Ovary (tissue), 9 donors: ENCODE data around the gene AGBL4. TPM values are rescaled to one million over a fixed set of nuclear protein-coding genes. Genes with fewer than 3 reads are reported as not detected.
"Not testable (repeated sequence)": the region's sequence is repeated elsewhere in the genome, so short reads cannot be mapped to it uniquely, and the experiment has no call there.

Experiments used
- DNase-seq, 5 donors: peaks; one replicate each; pipeline ENCODE4 v3.0.0-alpha.2; 2019 to 2020
- H3K27ac ChIP-seq, 2 donors: fragments of 200-600 bp; one replicate each; pipeline versions ENCODE4 v1.5.1 to v1.8.0; 2019 to 2022
- H3K27me3 ChIP-seq: fragments of 200-600 bp; one replicate; pipeline ENCODE4 v1.8.0; 2022
- H3K36me3 ChIP-seq: fragments of 200-600 bp; sonication (generic); one replicate; pipeline ENCODE4 v1.5.1; 2019
- H3K4me1 ChIP-seq: one replicate; pipeline ENCODE4 v1.8.1; 2013; ENCODE audit warnings: mild to moderate bottlenecking, moderate library complexity; ENCODE audit not compliant: insufficient read depth
- H3K4me3 ChIP-seq: fragments of 200-600 bp; sonication (generic); one replicate; pipeline ENCODE4 v1.5.1; 2017
- H3K9me3 ChIP-seq, 2 donors: fragments of 200-600 bp in 1 of 2; sonication (generic) in 1 of 2; one replicate each; pipeline versions ENCODE4 v1.5.1 to v1.8.1; 2013 to 2019; ENCODE audit warnings: mild to moderate bottlenecking in 1 of 2, moderate library complexity in 1 of 2
- EP300 ChIP-seq: sonication (generic); formaldehyde crosslinking; IDR thresholded peaks from one replicate; pipeline ENCODE4 v1.6.1; 2017; ENCODE audit warnings: antibody characterized with exemption
- POLR2A ChIP-seq: fragments of 450-650 bp; IDR thresholded peaks from one replicate; pipeline ENCODE4 v1.6.1; 2017; ENCODE audit warnings: antibody characterized with exemption, mild to moderate bottlenecking, moderate library complexity
- WGBS, 3 donors: extraction: QIAGEN DNeasy Blood & Tissue Kit in 1 of 3; methylation state at CpG; one replicate each; pipeline versions ENCODE4 v1.1.5 to v1.1.7; 2013 to 2017; 5-methylcytosine and 5-hydroxymethylcytosine counted together
- intact Hi-C, 4 donors: fragments of 100-400 bp; cut with DNase I; formaldehyde crosslinking; loops; one replicate each; pipeline versions ENCODE4 v1.11.0 to v1.15.1; 2022 to 2023
- polyA plus RNA-seq, 2 donors: library from polyadenylated mRNA; stranded (reverse); fragments of 200-250 nt in 1 of 2; fragments of 350-450 nt in 1 of 2; fragmentation: Illumina TruSeq in 1 of 2; extraction: RNeasy Lipid Tissue Mini Kit (QIAGEN cat#74804) in 1 of 2; gene quantifications; one replicate each; pipeline ENCODE4 v1.2.3, GENCODE V29; 2013 to 2014
- total RNA-seq, 7 donors: library from RNA; depleted of rRNA in 2 of 7; stranded (reverse); fragments of >200 nt in 2 of 7; fragmentation: NEBNext Ultra II Directional in 3 of 7; extraction: Animal tissue kit (Norgen Biotek cat#: 25700) in 3 of 7; gene quantifications; one replicate each; pipeline versions ENCODE4 v1.1.0 to v1.2.4, GENCODE V29; 2016 to 2023
- TF ChIP-seq, protein P1 (sequence below), 3 donors: fragments of 450-650 bp in 2 of 3; fragments of 200-600 bp in 1 of 3; IDR thresholded peaks; one replicate each; pipeline versions ENCODE4 v1.5.1 to v1.8.0; 2016 to 2022; ENCODE audit warnings: antibody characterized with exemption in 3 of 3, mild to moderate bottlenecking in 1 of 3
- donor health status: DM: no; HTN: no; CAD: no; lungs with moderate emphysema.
- donor health status: DM: no; HTN: no; CAD: no.
- donor health status: Bipolar disorder and iron deficiency.
- donor health status: DM: yes; HTN: yes; CAD: no.
- donor health status: DM: no; HTN: no; CAD: no.
- donor health status: DM: yes; HTN: yes; CAD: no.

AGBL4 gene
- total and polyA plus RNA-seq, 9 donors, result 0.15 to 6.2 (median 0.64) TPM

DNA sequence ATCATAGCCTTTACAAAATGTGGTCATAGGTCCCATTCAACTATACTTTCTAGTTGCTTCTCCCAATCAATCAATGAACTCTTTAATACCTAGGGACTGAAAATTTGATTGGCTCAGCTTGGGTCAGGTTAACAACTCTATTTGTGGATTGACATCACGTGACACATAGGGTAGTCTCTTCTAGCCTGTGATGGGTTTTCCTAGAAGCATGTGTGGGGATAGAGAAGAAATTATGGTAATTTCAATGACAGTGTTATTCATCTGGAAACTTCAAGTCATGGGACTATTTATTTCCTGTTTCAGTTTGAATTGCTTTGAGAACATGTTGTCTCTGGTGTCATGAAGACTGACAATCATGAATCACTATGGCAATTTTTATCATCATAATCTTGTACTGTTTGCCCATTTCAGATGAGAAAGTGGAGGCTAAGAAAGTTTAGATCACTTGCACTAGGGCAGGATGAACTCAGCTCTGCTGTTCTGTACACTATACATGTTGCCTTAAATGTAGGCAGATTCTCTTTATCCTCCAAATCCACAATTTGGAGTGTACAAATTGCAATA lies 717.2 kb downstream of the AGBL4 start:
- DNase-seq, result no peak
- WGBS, 3 donors, result 60 to 88% (median 67%) methylated on average over 1 of the region's 1 CpG
- Histone ChIP-seq H3K9me3 (no peaks in the 10 kb centered on the region), H3K4me3 (no peak overlapping the region), H3K4me1 (no peaks in the 10 kb centered on the region), H3K27ac (no peak overlapping the region), H3K36me3 (no peaks in the 10 kb centered on the region), H3K27me3 (no peaks in the 10 kb centered on the region)
- no peak for TF ChIP-seq EP300
- no peak for TF ChIP-seq POLR2A
- TF ChIP-seq, protein P1, sequence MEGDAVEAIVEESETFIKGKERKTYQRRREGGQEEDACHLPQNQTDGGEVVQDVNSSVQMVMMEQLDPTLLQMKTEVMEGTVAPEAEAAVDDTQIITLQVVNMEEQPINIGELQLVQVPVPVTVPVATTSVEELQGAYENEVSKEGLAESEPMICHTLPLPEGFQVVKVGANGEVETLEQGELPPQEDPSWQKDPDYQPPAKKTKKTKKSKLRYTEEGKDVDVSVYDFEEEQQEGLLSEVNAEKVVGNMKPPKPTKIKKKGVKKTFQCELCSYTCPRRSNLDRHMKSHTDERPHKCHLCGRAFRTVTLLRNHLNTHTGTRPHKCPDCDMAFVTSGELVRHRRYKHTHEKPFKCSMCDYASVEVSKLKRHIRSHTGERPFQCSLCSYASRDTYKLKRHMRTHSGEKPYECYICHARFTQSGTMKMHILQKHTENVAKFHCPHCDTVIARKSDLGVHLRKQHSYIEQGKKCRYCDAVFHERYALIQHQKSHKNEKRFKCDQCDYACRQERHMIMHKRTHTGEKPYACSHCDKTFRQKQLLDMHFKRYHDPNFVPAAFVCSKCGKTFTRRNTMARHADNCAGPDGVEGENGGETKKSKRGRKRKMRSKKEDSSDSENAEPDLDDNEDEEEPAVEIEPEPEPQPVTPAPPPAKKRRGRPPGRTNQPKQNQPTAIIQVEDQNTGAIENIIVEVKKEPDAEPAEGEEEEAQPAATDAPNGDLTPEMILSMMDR (IDR thresholded peaks at IDR 0.05), result no peak
- intact Hi-C loops, result no loop called here

DNA sequence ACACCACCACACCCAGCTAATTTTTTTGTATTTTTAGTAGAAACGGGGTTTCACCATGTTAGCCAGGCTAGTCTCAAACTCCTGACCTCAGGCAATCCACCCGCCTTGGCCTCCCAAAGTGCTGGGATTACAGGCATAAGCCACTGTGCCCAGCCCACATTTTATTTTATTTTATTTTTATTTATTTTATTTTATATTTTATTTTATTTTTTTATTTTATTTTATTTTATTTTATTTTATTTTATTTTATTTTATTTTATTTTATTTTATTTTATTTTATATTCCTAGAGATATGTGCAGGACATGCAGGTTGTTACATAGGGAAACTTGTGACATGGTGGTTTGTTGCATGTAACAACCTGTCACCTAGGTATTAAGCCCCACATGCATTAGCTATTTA lies 721.4 kb downstream of the AGBL4 start:
- H3K36me3 ChIP-seq, H3K27me3 ChIP-seq, DNase-seq, H3K4me3 ChIP-seq, H3K4me1 ChIP-seq, intact Hi-C loops, H3K27ac ChIP-seq, H3K9me3 ChIP-seq: not testable (repeated sequence)
- 73 to 85% (median 76%) methylated on average over 2 of the region's 2 CpGs for WGBS, 3 donors

DNA sequence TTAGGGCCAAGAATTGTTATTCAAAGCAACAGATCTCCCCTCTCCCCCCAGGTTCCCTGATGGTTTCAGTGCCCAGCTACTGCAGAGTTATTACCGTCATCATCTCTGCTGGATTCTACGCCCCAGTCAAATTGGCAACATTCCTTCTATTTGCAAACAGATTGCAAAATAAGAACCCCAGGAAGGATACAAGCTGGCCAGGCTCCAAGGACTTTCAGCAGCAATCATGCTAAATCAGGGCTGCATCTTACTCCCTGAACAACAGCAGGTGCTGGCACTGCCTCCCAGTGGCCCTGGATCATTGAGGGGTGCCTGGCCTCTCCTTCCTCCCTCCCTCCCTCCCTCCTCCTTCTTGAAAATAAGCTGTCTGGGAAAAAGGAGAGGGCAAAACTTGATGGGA lies 725.5 kb downstream of the AGBL4 start:
- no peaks in the 10 kb centered on the region for H3K27me3 ChIP-seq
- no peak overlapping the region for H3K27ac ChIP-seq
- DNase-seq, result peak in 1 of 5 donors; percentile 19
- 11 to 25% (median 24%) methylated on average over 2 of the region's 2 CpGs for WGBS, 3 donors
- H3K4me3 ChIP-seq, result no peak overlapping the region
- no peaks in the 10 kb centered on the region for H3K36me3 ChIP-seq
- TF ChIP-seq EP300 (no peak), POLR2A (no peak)
- TF ChIP-seq, protein P1 (IDR thresholded peaks at IDR 0.05), result no peak
- no peaks in the 10 kb centered on the region for H3K9me3 ChIP-seq
- no peaks in the 10 kb centered on the region for H3K4me1 ChIP-seq
- intact Hi-C loops, result no loop called here

- 26 to 36% (median 26%) methylated on average over 4 of the region's 4 CpGs for WGBS, 3 donors
- H3K36me3 ChIP-seq, result no peaks in the 10 kb centered on the region
Measured at GRCh38 chr1:49297783-49298182, 726.0 kb downstream of the AGBL4 start.

DNA sequence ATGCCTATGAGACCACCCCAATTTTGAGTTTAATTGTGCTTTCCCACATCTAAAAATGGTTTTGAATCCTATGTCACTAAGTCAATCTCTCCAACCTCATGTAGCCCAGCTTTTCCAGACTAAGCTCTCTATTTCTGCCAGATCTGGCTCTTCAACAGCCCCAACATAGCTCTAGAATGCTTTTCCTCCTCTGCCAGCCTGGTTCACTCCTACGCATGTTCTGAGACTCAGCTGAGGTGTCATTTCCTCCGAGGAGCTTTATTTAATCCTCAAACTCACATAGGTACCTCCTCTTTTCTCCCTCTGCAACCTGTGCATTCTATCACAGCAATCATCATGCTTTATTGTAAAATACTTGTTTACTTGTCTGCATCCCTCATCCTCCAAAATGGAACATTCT lies 729.2 kb downstream of the AGBL4 start:
- no peaks in the 10 kb centered on the region for H3K27me3 ChIP-seq
- 55 to 60% (median 58%) methylated on average over 2 of the region's 2 CpGs for WGBS, 3 donors
- no peaks in the 10 kb centered on the region for H3K4me1 ChIP-seq
- no peak overlapping the region for H3K27ac ChIP-seq
- DNase-seq, result no peak
- H3K36me3 ChIP-seq, result no peaks in the 10 kb centered on the region
- no peaks in the 10 kb centered on the region for H3K9me3 ChIP-seq
- TF ChIP-seq EP300 (no peak), POLR2A (no peak)
- TF ChIP-seq, protein P1 (IDR thresholded peaks at IDR 0.05), result no peak
- intact Hi-C loops, result no loop called here
- no peak overlapping the region for H3K4me3 ChIP-seq

More at GRCh38 chr1:49297783-49298182, 726.0 kb downstream of the AGBL4 start:
- H3K9me3 ChIP-seq, result no peaks in the 10 kb centered on the region
- no peaks in the 10 kb centered on the region for H3K4me1 ChIP-seq
- no peak overlapping the region for H3K27ac ChIP-seq
- intact Hi-C loops, result no loop called here
- no peak overlapping the region for H3K4me3 ChIP-seq
- no peak for TF ChIP-seq POLR2A
- TF ChIP-seq EP300, result no peak
- TF ChIP-seq, protein P1 (IDR thresholded peaks at IDR 0.05), result no peak
- H3K27me3 ChIP-seq, result no peaks in the 10 kb centered on the region
- DNase-seq, result no peak
